HepG2 (cell line): ENCODE data around the gene UGT1A4. TPM values are rescaled to one million over a fixed set of nuclear protein-coding genes. Genes with fewer than 3 reads are reported as not detected.

Source experiments
- ARNT ChIP-seq: fragments of 450-650 bp; IDR thresholded peaks from 2 replicates; pipeline ENCODE4 v1.6.1; 2017
- CC2D1A ChIP-seq: sonication (generic); formaldehyde crosslinking; IDR thresholded peaks from 2 replicates; pipeline ENCODE4 v1.8.1; 2023; ENCODE audit warnings: mild to moderate bottlenecking, missing genetic modification reagents
- JUN ChIP-seq: sonication (generic); formaldehyde crosslinking; IDR thresholded peaks from 2 replicates; pipeline ENCODE4 v1.4.0; 2020; ENCODE audit warnings: mild to moderate bottlenecking, missing genetic modification reagents
- KDM5B ChIP-seq: sonication (generic); formaldehyde crosslinking; IDR thresholded peaks from 2 replicates; pipeline ENCODE4 v1.4.0; 2020; ENCODE audit warnings: missing genetic modification reagents, mild to moderate bottlenecking, borderline replicate concordance
- MEF2D ChIP-seq: sonication (generic); formaldehyde crosslinking; IDR thresholded peaks from 2 replicates; pipeline ENCODE4 v1.5.1; 2020; ENCODE audit warnings: mild to moderate bottlenecking, missing genetic modification reagents
- MEIS1 ChIP-seq: sonication (generic); formaldehyde crosslinking; IDR thresholded peaks from 2 replicates; pipeline ENCODE4 v1.9.0; 2021; ENCODE audit warnings: mild to moderate bottlenecking, missing genetic modification reagents, moderate library complexity, borderline replicate concordance
- NKX3-1 ChIP-seq: sonication (generic); formaldehyde crosslinking; IDR thresholded peaks from 2 replicates; pipeline ENCODE4 v1.5.0; 2020; ENCODE audit warnings: missing genetic modification reagents
- RFX3 ChIP-seq: IDR thresholded peaks from 2 replicates; pipeline ENCODE4 v1.6.1; 2016; ENCODE audit warnings: missing biosample characterization, missing genetic modification reagents
- RXRB ChIP-seq: IDR thresholded peaks from 2 replicates; pipeline ENCODE4 v1.6.1; 2016; ENCODE audit warnings: borderline replicate concordance, missing genetic modification reagents, missing compliant biosample characterization
- SOX6 ChIP-seq, 2 experiments: fragments of 450-650 bp in 1 of 2; sonication (generic) in 1 of 2; formaldehyde crosslinking in 1 of 2; IDR thresholded peaks; 2 replicates each; pipeline versions ENCODE4 v1.4.0 to v1.6.1; 2017 to 2020; ENCODE audit warnings: antibody characterized with exemption in 1 of 2, mild to moderate bottlenecking in 1 of 2, missing genetic modification reagents in 1 of 2
- TMF1 ChIP-seq: sonication (generic); formaldehyde crosslinking; IDR thresholded peaks from 2 replicates; pipeline ENCODE4 v1.8.1; 2022; ENCODE audit warnings: low read depth, missing genetic modification reagents
- ZBTB7B ChIP-seq: sonication (generic); formaldehyde crosslinking; IDR thresholded peaks from 2 replicates; pipeline ENCODE4 v1.4.0; 2020; ENCODE audit warnings: missing genetic modification reagents
- ZNF143 ChIP-seq: sonication (generic); formaldehyde crosslinking; IDR thresholded peaks from 2 replicates; pipeline ENCODE4 v1.4.0; 2020; ENCODE audit warnings: missing genetic modification reagents
- ZNF160 ChIP-seq: sonication (generic); formaldehyde crosslinking; IDR thresholded peaks from 2 replicates; pipeline ENCODE4 v1.8.0; 2022; ENCODE audit warnings: mild to moderate bottlenecking, inconsistent platforms, missing genetic modification reagents
- ZNF256 ChIP-seq: sonication (generic); formaldehyde crosslinking; conservative IDR thresholded peaks from 2 replicates; pipeline ENCODE4 v1.4.0; 2020; ENCODE audit warnings: missing genetic modification reagents
- ZNF605 ChIP-seq: sonication (generic); formaldehyde crosslinking; IDR thresholded peaks from 2 replicates; pipeline ENCODE4 v1.8.0; 2022; ENCODE audit warnings: mild to moderate bottlenecking, missing genetic modification reagents
- ZNF747 ChIP-seq: sonication (generic); formaldehyde crosslinking; IDR thresholded peaks from 2 replicates; pipeline ENCODE4 v1.8.1; 2023; ENCODE audit warnings: missing genetic modification reagents, mild to moderate bottlenecking, borderline replicate concordance
- ZNF772 ChIP-seq: sonication (generic); formaldehyde crosslinking; IDR thresholded peaks from 2 replicates; pipeline ENCODE4 v1.5.0; 2020; ENCODE audit warnings: mild to moderate bottlenecking, missing genetic modification reagents
- ZNF883 ChIP-seq: sonication (generic); formaldehyde crosslinking; IDR thresholded peaks from 2 replicates; pipeline ENCODE4 v1.5.1; 2020; ENCODE audit warnings: mild to moderate bottlenecking, missing genetic modification reagents; ENCODE audit errors: not compliant biosample characterization
- polyA plus RNA-seq, 8 experiments: library from polyadenylated mRNA; depleted of rRNA in 3 of 8; stranded (reverse) in 7 of 8; unstranded in 1 of 8; fragments of >200 nt; fragmentation: Illumina TruSeq in 4 of 8; extraction: Trizol in 4 of 8; gene quantifications; 2 replicates each; pipeline versions ENCODE4 v1.2.1 to v1.2.3, GENCODE V29; 2011 to 2016; ENCODE audit warnings: low read depth in 4 of 8, missing spikeins in 1 of 8, mixed read lengths in 1 of 8; ENCODE audit not compliant: insufficient read depth in 1 of 8
- total RNA-seq, 5 experiments: library from RNA; depleted of rRNA; stranded (reverse); fragments of >200 nt; fragmentation: Illumina TruSeq; extraction: Trizol; gene quantifications; 2 replicates each; pipeline ENCODE4 v1.2.3, GENCODE V29; 2016; ENCODE audit warnings: low read depth in 1 of 5
- TF ChIP-seq, protein P1 (sequence below): sonication (generic); formaldehyde crosslinking; IDR thresholded peaks from 2 replicates; pipeline ENCODE4 v1.4.0; 2020; ENCODE audit warnings: low read depth, missing genetic modification reagents
- TF ChIP-seq, protein P2 (sequence below): IDR thresholded peaks from 2 replicates; pipeline ENCODE4 v1.6.1; 2016; ENCODE audit warnings: low read depth
- TF ChIP-seq, protein P3 (sequence below): sonication (generic); formaldehyde crosslinking; IDR thresholded peaks from 2 replicates; pipeline ENCODE4 v1.4.0; 2020; ENCODE audit warnings: missing genetic modification reagents
- TF ChIP-seq, protein P4 (sequence below): sonication (generic); formaldehyde crosslinking; IDR thresholded peaks from 2 replicates; pipeline ENCODE4 v1.8.0; 2022; ENCODE audit warnings: low read depth, missing genetic modification reagents

UGT1A4 gene
- total and polyA plus RNA-seq, 2 of the 13 experiments (the other 11 are each of a cell fraction or from before 2014, with no cell fraction given): not detected

DNA sequence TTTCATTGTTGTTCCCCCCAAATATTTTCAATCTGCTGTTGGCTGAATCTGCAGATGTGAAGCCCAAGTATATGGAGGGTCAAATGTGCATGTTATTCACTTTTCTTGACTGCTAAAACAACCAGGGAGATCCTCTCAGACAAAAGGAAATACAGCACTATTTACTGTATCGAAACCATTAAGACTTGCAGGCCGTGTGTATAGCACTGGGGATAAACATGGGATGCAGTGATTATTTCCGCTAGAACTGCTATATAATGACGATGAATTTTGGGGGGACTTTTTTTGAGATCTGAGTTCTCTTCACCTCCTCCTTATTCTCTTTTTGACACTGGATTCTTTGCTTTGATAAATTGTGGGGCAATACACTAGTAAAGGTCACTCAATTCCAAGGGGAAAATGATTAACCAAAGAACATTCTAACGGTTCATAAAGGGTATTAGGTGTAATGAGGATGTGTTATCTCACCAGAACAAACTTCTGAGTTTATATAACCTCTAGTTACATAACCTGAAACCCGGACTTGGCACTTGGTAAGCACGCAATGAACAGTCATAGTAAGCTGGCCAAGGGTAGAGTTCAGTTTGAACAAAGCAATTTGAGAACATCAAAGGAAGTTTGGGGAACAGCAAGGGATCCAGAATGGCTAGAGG is 38.0 kb downstream of the UGT1A4 start (continued):
- TF ChIP-seq, protein P1, sequence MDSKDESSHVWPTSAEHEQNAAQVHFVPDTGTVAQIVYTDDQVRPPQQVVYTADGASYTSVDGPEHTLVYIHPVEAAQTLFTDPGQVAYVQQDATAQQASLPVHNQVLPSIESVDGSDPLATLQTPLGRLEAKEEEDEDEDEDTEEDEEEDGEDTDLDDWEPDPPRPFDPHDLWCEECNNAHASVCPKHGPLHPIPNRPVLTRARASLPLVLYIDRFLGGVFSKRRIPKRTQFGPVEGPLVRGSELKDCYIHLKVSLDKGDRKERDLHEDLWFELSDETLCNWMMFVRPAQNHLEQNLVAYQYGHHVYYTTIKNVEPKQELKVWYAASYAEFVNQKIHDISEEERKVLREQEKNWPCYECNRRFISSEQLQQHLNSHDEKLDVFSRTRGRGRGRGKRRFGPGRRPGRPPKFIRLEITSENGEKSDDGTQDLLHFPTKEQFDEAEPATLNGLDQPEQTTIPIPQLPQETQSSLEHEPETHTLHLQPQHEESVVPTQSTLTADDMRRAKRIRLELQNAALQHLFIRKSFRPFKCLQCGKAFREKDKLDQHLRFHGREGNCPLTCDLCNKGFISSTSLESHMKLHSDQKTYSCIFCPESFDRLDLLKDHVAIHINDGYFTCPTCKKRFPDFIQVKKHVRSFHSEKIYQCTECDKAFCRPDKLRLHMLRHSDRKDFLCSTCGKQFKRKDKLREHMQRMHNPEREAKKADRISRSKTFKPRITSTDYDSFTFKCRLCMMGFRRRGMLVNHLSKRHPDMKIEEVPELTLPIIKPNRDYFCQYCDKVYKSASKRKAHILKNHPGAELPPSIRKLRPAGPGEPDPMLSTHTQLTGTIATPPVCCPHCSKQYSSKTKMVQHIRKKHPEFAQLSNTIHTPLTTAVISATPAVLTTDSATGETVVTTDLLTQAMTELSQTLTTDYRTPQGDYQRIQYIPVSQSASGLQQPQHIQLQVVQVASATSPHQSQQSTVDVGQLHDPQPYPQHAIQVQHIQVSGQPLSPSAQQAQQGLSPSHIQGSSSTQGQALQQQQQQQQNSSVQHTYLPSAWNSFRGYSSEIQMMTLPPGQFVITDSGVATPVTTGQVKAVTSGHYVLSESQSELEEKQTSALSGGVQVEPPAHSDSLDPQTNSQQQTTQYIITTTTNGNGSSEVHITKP: 0 out of 2 replicates have a peak, but pooled peaks have one; percentile 50
- TF ChIP-seq CC2D1A (CRISPR knock-in tag) (0 out of 2 replicates have a peak, but pooled peaks have one; percentile 91), MEF2D (peak; percentile 93), JUN (peak; percentile 81), TMF1 (CRISPR knock-in tag) (0 out of 2 replicates have a peak, but pooled peaks have one; percentile 37), KDM5B (no peak), NKX3-1 (CRISPR knock-in tag) (peak; percentile 99), ZNF143 (CRISPR knock-in tag) (no peak), ZNF747 (CRISPR knock-in tag) (peak; percentile 85; the same call in 1 of the 2 replicates), ZNF256 (CRISPR knock-in tag) (no peak), ZBTB7B (peak; percentile 50; the same call in 1 of the 2 replicates), ARNT (peak; percentile 91), ZNF605 (CRISPR knock-in tag) (no peak), ZNF160 (CRISPR knock-in tag) (peak; percentile 85; the same call in 1 of the 2 replicates), ZNF772 (peak; percentile 91), SOX6 (IDR thresholded peaks at IDR 0.05) (no peak), SOX6 (CRISPR knock-in tag; IDR thresholded peaks at IDR 0.05) (peak; percentile 99), MEIS1 (CRISPR knock-in tag) (peak; percentile 84; the same call in 1 of the 2 replicates), RFX3 (0 out of 2 replicates have a peak, but pooled peaks have one; percentile 16), RXRB (peak; percentile 99), ZNF883 (no peak)
- TF ChIP-seq, protein P2, sequence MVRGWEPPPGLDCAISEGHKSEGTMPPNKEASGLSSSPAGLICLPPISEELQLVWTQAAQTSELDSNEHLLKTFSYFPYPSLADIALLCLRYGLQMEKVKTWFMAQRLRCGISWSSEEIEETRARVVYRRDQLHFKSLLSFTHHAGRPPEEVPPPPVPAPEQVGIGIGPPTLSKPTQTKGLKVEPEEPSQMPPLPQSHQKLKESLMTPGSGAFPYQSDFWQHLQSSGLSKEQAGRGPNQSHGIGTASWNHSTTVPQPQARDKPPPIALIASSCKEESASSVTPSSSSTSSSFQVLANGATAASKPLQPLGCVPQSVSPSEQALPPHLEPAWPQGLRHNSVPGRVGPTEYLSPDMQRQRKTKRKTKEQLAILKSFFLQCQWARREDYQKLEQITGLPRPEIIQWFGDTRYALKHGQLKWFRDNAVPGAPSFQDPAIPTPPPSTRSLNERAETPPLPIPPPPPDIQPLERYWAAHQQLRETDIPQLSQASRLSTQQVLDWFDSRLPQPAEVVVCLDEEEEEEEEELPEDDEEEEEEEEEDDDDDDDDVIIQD: peak; percentile 81; the same call in 1 of the 2 replicates
- TF ChIP-seq, protein P3, sequence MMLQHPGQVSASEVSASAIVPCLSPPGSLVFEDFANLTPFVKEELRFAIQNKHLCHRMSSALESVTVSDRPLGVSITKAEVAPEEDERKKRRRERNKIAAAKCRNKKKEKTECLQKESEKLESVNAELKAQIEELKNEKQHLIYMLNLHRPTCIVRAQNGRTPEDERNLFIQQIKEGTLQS: 0 out of 2 replicates have a peak, but pooled peaks have one; percentile 21
- TF ChIP-seq, protein P4, sequence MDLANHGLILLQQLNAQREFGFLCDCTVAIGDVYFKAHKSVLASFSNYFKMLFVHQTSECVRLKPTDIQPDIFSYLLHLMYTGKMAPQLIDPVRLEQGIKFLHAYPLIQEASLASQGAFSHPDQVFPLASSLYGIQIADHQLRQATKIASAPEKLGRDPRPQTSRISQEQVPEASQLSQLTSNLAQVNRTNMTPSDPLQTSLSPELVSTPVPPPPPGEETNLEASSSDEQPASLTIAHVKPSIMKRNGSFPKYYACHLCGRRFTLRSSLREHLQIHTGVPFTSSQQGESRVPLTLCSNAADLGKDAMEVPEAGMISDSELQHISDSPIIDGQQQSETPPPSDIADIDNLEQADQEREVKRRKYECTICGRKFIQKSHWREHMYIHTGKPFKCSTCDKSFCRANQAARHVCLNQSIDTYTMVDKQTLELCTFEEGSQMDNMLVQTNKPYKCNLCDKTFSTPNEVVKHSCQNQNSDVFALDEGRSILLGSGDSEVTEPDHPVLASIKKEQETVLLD (CRISPR knock-in tag): peak; percentile 62; the same call in 1 of the 2 replicates
